Karpas-422 (cell line): ENCODE results near the gene DIAPH3. TPM values are rescaled to one million over a fixed set of nuclear protein-coding genes. Genes with fewer than 3 reads are reported as not detected.

ENCODE experiments used
- DNase-seq: peaks from one replicate; pipeline ENCODE4 v3.0.0-alpha.2; 2015
- H2AFZ ChIP-seq: fragments of 200-600 bp; sonication (generic); 2 replicates; pipeline ENCODE4 v1.6.1; 2014; ENCODE audit warnings: antibody characterized with exemption, low read length, mixed read lengths
- H3K27ac ChIP-seq: fragments of 200-600 bp; sonication (generic); 2 replicates; pipeline ENCODE4 v1.5.1; 2014; ENCODE audit warnings: mild to moderate bottlenecking, low read length, moderate library complexity
- H3K27me3 ChIP-seq: fragments of 200-600 bp; sonication (generic); 2 replicates; pipeline ENCODE4 v1.6.1; 2014; ENCODE audit warnings: low read length, mixed read lengths
- H3K36me3 ChIP-seq: fragments of 200-600 bp; sonication (generic); 2 replicates; pipeline ENCODE4 v1.6.1; 2014; ENCODE audit warnings: low read length, mixed read lengths; ENCODE audit not compliant: insufficient read depth
- H3K4me1 ChIP-seq: fragments of 200-600 bp; sonication (generic); 2 replicates; pipeline ENCODE4 v1.6.1; 2014; ENCODE audit warnings: mild to moderate bottlenecking, low read length, mixed read lengths
- H3K4me2 ChIP-seq: fragments of 200-600 bp; sonication (generic); 2 replicates; pipeline ENCODE4 v1.6.1; 2014; ENCODE audit warnings: low read length, low read depth, mild to moderate bottlenecking; ENCODE audit not compliant: poor library complexity, severe bottlenecking
- H3K4me3 ChIP-seq: fragments of 200-600 bp; sonication (generic); 2 replicates; pipeline ENCODE4 v1.5.1; 2014; ENCODE audit warnings: mild to moderate bottlenecking, antibody characterized with exemption, low read length, mixed read lengths
- H3K79me2 ChIP-seq: fragments of 200-600 bp; sonication (generic); 2 replicates; pipeline ENCODE4 v1.6.1; 2014; ENCODE audit warnings: mild to moderate bottlenecking, low read length, mixed read lengths
- H3K9ac ChIP-seq: fragments of 200-600 bp; sonication (generic); 2 replicates; pipeline ENCODE4 v1.6.0; 2014; ENCODE audit warnings: low read length
- H3K9me2 ChIP-seq: fragments of 200-600 bp; sonication (generic), shearing (Covaris generic); replicated peaks from 2 replicates; pipeline ENCODE4 v1.6.0; 2014; ENCODE audit warnings: mild to moderate bottlenecking, low read length, moderate library complexity; ENCODE audit not compliant: insufficient read depth
- H3K9me3 ChIP-seq: fragments of 300-700, 200-600 bp; sonication (generic); 2 replicates; pipeline ENCODE4 v1.6.1; 2014; ENCODE audit warnings: low read length, mixed read lengths
- H4K20me1 ChIP-seq: fragments of 200-600 bp; sonication (generic); 2 replicates; pipeline ENCODE4 v1.6.1; 2014; ENCODE audit warnings: mild to moderate bottlenecking, antibody characterized with exemption, low read length, low read depth; ENCODE audit not compliant: insufficient read depth
- total RNA-seq: library from RNA; depleted of rRNA; stranded (reverse); fragments of >200 nt; shearing (Covaris generic); gene quantifications from 2 replicates; pipeline ENCODE4 v1.2.3, GENCODE V29; 2014; ENCODE audit warnings: low replicate concordance

Gene DIAPH3
- total RNA-seq, 1 experiment from 2014 or later = 10.0 TPM

DNA sequence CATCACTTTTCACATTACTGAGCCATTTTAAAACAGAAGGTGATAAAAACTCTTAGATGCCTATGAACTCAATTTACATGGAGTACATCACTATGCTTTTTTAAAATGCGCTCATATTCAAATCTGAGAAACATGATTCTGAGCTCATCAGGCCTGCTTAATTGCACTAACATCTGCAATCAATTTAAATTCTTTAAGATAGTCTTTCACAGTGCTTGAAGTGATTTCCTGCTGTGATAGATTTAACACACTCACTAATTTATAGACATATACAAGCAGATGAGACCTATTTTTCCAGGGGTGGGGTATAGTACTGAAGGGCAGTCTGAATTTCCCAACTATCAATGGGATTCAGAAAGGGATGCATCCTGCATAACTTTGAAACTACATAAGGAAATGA is 82.9 kb downstream of the DIAPH3 start:
- Histone ChIP-seq H3K27me3 (no peaks in the 10 kb centered on the region), H3K4me3 (no peak overlapping the region), H2AFZ (no peak overlapping the region), H3K9ac (no peak overlapping the region), H4K20me1 (no peaks in the 10 kb centered on the region), H3K9me3 (no peaks in the 10 kb centered on the region), H3K79me2 (peaks cover 61% of the 10 kb centered on the region), H3K4me2 (no peak overlapping the region), H3K27ac (no peak overlapping the region), H3K36me3 (no peaks in the 10 kb centered on the region), H3K9me2 (no peaks in the 10 kb centered on the region), H3K4me1 (peaks cover 6% of the 10 kb centered on the region)
- DNase-seq = no peak

- Histone ChIP-seq H3K27me3 (no peaks in the 10 kb centered on the region), H3K27ac (no peak overlapping the region), H3K9me3 (no peaks in the 10 kb centered on the region), H3K4me3 (no peak overlapping the region), H4K20me1 (no peaks in the 10 kb centered on the region), H2AFZ (peak overlapping the region; percentile 22; the same call in 1 of the 2 replicates), H3K4me2 (no peak overlapping the region), H3K9me2 (no peaks in the 10 kb centered on the region), H3K4me1 (peaks cover 28% of the 10 kb centered on the region), H3K36me3 (no peaks in the 10 kb centered on the region), H3K79me2 (peaks cover 65% of the 10 kb centered on the region), H3K9ac (no peak overlapping the region)
- no peak for DNase-seq
Measured at GRCh38 chr13:60078226-60078625, 85.5 kb downstream of the DIAPH3 start.

- Histone ChIP-seq H3K4me3 (no peak overlapping the region), H3K4me1 (peaks cover 25% of the 10 kb centered on the region), H3K27me3 (no peaks in the 10 kb centered on the region), H3K4me2 (no peak overlapping the region), H3K9me2 (no peaks in the 10 kb centered on the region), H3K36me3 (no peaks in the 10 kb centered on the region), H4K20me1 (no peaks in the 10 kb centered on the region), H3K79me2 (peaks cover 50% of the 10 kb centered on the region), H3K9ac (no peak overlapping the region), H2AFZ (no peak overlapping the region), H3K27ac (no peak overlapping the region), H3K9me3 (no peaks in the 10 kb centered on the region)
- no peak for DNase-seq
Measured at GRCh38 chr13:60075850-60076249, 87.9 kb downstream of the DIAPH3 start.

- Histone ChIP-seq H3K9me3 (no peaks in the 10 kb centered on the region), H3K9me2 (no peaks in the 10 kb centered on the region), H3K27me3 (no peaks in the 10 kb centered on the region), H3K9ac (0 out of 2 replicates have a peak overlapping the region, but pooled peaks have one; percentile 3), H3K79me2 (peaks cover 37% of the 10 kb centered on the region), H3K36me3 (no peaks in the 10 kb centered on the region), H3K27ac (peak overlapping the region; percentile 37), H3K4me3 (0 out of 2 replicates have a peak overlapping the region, but pooled peaks have one; percentile 4), H4K20me1 (no peaks in the 10 kb centered on the region), H3K4me2 (peak overlapping the region; percentile 36), H2AFZ (no peak overlapping the region), H3K4me1 (peaks cover 25% of the 10 kb centered on the region)
- DNase-seq = peak; percentile 43
Measured at GRCh38 chr13:60074397-60074796, 89.3 kb downstream of the DIAPH3 start.

- Histone ChIP-seq H3K9ac (no peak overlapping the region), H3K79me2 (peaks cover 3% of the 10 kb centered on the region; the same call in 1 of the 2 replicates), H3K4me1 (no peaks in the 10 kb centered on the region), H3K4me3 (no peak overlapping the region), H4K20me1 (no peaks in the 10 kb centered on the region), H3K36me3 (no peaks in the 10 kb centered on the region), H3K9me3 (no peaks in the 10 kb centered on the region), H3K27me3 (no peaks in the 10 kb centered on the region), H3K9me2 (no peaks in the 10 kb centered on the region), H3K4me2 (no peak overlapping the region), H2AFZ (no peak overlapping the region), H3K27ac (no peak overlapping the region)
- no peak for DNase-seq
Measured at GRCh38 chr13:60066226-60066625, 97.5 kb downstream of the DIAPH3 start.

GRCh38 chr13:60062502-60062901 is 101.2 kb downstream of the DIAPH3 start:
- H3K27ac ChIP-seq = no peak overlapping the region
- no peak overlapping the region for H3K4me3 ChIP-seq
- H3K36me3 ChIP-seq = no peaks in the 10 kb centered on the region
- H3K9me3 ChIP-seq = no peaks in the 10 kb centered on the region
- H3K4me2 ChIP-seq = no peak overlapping the region
- H3K4me1 ChIP-seq = no peaks in the 10 kb centered on the region
- H3K9me2 ChIP-seq = no peaks in the 10 kb centered on the region
- no peak for DNase-seq
- no peak overlapping the region for H3K9ac ChIP-seq
- no peaks in the 10 kb centered on the region for H3K27me3 ChIP-seq
- H4K20me1 ChIP-seq = no peaks in the 10 kb centered on the region
- peaks cover 19% of the 10 kb centered on the region for H3K79me2 ChIP-seq
- H2AFZ ChIP-seq = no peak overlapping the region

- H3K4me1 ChIP-seq = no peaks in the 10 kb centered on the region
- peaks cover 22% of the 10 kb centered on the region for H3K79me2 ChIP-seq
- no peak overlapping the region for H3K27ac ChIP-seq
- H4K20me1 ChIP-seq = no peaks in the 10 kb centered on the region
- H2AFZ ChIP-seq = no peak overlapping the region
- H3K27me3 ChIP-seq = no peaks in the 10 kb centered on the region
- H3K9me3 ChIP-seq = no peaks in the 10 kb centered on the region
- no peaks in the 10 kb centered on the region for H3K9me2 ChIP-seq
- H3K4me3 ChIP-seq = no peak overlapping the region
- H3K36me3 ChIP-seq = no peaks in the 10 kb centered on the region
- no peak for DNase-seq
- no peak overlapping the region for H3K9ac ChIP-seq
- no peak overlapping the region for H3K4me2 ChIP-seq
Measured at GRCh38 chr13:60061737-60062136, 102.0 kb downstream of the DIAPH3 start.

GRCh38 chr13:60051754-60052285 is 111.9 kb downstream of the DIAPH3 start:
- no peaks in the 10 kb centered on the region for H4K20me1 ChIP-seq
- no peak for DNase-seq
- no peaks in the 10 kb centered on the region for H3K9me3 ChIP-seq
- H3K27me3 ChIP-seq = no peaks in the 10 kb centered on the region
- H3K9ac ChIP-seq = no peak overlapping the region
- peaks cover 33% of the 10 kb centered on the region for H3K79me2 ChIP-seq
- H3K9me2 ChIP-seq = no peaks in the 10 kb centered on the region
- no peak overlapping the region for H3K27ac ChIP-seq
- H3K4me3 ChIP-seq = no peak overlapping the region
- H3K4me1 ChIP-seq = no peaks in the 10 kb centered on the region
- H2AFZ ChIP-seq = no peak overlapping the region
- no peaks in the 10 kb centered on the region for H3K36me3 ChIP-seq
- no peak overlapping the region for H3K4me2 ChIP-seq
